ENCODE measurements around the gene PURA.

PURA gene

DNA sequence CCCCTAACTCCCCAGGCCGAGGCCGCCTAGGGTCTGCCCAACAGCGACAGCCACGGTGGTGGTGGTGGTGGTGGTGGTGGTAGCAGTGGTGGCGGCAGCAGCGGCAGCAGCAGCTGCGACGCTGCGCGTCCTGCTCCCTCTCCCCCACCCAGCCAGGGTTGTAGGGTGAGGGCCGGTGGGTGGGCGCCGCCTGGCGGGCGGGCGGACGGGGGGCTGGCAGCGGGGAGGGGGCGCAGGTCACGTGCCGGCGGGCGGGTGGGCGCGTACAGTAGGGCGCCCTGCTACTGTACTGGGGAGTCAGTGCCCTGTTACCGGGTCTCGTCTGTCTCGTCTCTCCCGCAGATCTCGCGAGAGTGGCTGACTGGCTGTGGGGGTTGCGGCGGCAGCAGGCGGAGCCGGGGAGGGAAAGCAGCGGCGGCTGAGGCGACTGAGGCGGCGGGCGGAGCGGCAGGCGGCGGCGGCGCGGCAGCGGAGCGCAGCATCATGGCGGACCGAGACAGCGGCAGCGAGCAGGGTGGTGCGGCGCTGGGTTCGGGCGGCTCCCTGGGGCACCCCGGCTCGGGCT, at the start of gene PURA:
Gene PURA (plus strand): TSS at position 411 of the 565 bp plus-strand sequence. CDS start 73 bp downstream, at position 484.
- no peak for FAIRE-seq

DNA sequence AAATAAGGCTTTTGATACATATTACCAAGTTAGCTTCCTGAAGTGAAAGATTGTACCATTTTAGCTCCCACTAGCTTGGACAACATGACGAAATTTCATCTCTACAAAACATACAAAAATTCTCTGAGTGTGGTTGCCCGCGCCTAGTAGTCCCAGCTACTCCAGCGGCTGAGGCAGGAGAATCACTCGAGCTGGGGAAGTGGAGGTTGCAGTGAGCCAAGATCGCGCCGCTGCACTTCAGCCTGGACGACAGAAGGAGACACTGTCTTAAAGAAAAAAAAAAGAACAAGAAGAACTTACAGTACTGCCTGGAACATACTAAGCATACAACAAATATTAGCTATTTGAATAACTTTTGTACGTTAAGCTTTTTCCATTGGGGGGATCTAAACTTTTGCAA, 41.1 kb upstream of the PURA start:
- FAIRE-seq = no peak

DNA sequence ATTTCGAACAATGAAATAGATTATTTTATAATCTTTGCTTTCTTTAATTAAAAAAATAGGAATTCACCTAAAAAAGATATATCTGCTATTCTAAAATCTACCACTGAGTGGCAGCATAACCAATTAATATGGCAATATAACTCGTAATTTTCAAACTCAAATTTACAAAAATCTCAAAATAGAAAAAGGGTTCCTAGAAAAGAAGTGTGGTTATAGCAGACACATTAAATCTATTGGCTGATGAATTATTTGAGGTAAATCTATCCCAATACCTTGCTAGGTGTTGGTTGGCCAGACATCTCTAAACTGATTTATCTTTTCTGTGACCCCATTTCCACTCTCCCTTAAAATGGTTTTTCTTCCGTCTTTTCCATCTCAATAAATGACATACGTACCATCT, 40.6 kb upstream of the PURA start:
- FAIRE-seq = peak; percentile 97

DNA sequence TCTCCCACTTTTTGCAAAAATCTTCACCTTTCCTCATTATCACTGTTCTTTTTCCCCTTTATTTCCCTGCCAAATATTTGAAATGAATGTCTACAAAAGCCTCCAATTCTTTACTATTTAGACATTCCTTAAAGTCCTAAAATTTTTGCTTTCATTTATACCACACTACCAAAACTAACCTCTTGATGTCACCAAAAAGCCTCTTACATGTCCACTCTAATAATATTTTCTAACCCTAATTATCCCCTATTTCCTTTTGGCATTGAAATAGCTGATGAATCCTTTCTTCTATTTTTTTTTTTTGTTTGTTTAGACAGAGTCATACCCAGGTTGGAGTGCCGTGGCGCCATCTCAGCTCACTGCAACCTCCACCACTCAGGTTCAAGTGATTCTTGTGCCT, 38.5 kb upstream of the PURA start:
- no peak for FAIRE-seq

DNA sequence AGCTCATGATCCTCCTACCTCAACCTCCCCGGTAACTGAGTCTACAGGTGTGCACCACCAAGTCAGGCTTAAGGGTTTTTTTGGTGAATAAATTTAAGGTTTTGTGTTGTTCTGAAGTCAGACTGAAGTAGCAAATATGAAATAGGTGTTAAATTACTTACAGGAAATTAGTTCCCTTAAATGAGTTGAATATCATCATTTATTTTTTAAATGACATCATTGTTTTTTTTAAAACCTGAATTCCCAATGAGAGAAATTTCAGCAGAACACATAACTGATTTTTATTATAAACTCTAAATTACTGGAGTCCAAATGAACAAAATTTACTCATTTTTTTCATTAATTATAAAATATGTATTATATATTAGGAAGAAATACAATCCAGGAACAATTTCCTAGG, 37.8 kb upstream of the PURA start:
- peak; percentile 66 for FAIRE-seq

DNA sequence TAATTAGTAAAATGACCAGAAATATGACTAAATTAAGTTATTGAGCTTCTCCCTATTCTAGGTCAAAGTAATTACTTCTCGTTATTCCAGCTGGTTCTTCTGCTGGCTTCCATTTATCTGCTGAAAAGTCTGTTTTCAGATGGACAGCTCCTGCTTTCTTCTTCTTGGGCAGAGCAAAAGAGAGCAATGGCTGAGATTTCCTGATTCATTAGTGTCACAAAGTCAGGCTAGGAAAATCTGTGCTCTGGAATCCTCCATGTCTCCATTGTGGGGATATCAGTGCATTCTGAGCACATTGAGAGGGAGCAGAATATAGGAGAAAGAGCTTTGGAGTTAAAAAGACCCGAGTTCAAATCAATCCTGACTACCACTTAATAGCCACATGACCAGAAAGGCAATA, 37.1 kb upstream of the PURA start:
- no peak for FAIRE-seq

DNA sequence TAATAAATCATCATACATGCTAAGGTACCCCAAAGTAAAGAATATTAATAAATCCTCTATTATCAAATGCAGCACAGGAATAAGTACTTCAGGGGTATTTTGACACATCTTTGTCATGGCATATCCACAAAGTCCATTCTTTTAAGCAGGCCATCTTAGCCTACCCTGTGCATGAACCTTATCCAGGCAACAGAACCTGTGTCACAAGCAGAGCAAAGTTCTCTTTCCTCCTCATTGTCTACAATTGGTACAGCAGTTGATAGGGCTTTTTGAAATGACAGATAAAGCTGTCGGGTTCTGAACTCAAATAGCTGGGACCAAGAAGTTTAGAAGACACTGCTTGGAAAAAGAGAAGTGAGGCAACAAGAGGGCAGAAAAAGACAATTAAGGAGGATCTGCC, 30.8 kb upstream of the PURA start:
- FAIRE-seq = no peak

DNA sequence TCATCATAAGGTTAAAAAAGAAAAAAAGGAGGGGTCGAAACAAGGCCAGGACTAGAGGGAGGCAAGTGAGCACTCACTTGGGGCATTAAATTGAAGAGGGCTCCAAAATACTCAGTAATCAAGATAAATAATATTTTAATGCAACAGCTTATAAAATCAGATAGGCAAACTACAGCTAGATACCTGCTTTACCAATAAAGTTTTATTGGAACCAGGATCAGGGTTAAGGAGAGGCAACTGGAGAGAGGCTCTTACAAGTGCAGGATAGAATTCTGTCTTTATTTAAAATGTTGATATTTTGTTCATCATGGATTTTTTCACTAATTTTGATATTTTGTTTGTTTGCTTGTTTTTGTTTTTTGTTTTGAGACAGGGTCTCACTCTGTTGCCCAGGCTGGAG, 30.3 kb upstream of the PURA start:
- no peak for FAIRE-seq

DNA sequence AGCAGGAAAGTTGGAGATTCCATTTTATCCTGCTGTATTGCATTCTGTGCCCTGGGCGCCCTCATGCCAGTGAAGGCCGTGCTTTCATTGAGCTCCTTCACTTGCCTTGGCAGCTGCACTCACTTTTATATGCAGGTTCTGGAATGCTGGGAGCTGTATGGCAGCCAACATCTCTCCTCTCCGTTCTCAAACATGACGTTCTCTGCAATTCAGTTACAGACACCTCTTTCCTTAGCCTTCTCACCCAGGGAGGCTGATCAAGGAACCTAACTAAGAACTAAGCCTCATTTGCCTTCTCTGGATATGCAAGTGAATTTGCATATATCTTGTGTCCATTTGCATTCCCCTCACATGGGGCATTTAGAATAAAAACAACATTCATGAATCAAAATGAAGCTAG, 29.4 kb upstream of the PURA start:
- no peak for FAIRE-seq

DNA sequence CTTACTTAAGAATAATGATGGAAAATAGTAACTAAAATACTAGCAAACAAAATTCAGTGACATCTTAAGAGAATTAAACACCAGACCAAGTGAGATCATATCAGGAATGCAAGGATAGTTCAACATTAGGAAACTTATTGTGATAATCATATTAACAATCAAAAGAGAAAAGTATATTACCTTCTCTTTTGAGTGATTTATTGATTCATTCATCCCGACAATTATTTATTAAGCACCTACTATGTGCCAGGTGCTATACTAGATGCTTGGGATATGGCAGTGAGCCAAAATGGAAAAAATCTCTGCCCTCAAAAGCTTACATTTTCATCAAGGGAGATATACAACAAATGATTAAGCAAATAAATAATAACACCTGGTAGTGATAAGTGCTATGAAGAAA, 23.7 kb upstream of the PURA start:
- no peak for FAIRE-seq

DNA sequence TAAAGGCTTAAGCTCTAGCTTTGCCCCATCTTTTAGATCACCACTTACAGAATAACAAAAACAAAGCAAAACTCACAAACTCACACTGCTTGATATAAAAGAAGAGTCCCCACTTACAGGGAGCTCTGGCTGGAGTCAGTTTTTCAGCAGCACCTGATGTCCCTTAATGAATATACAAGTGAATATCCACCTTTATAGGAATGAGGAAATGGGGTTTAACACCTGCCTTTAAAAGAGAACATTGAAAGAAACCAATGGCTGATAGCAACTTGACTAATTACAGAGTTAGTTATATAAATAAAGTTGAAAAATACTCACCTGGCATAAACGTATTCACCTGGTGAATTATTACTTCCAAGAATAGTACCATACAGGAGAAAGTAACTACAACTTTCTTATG, 20.7 kb upstream of the PURA start:
- no peak for FAIRE-seq

DNA sequence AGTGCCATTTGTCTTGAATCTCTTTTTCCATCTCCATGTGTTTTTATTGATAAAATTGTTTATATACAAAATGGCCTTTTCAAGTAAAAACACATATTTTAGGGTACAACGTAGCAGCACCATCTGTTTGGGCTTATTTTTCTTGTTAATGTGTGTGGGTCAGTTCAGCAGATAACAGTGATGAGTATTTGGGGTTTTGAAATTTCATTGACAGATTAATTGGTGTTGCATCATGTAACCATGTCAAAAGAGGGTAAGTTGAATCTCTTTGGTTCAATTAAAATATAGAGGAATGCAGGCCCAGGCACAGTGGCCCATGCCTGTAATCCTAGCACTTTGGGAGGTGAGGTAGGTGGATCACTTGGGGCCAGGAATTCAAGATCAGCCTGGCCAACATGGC, 20.0 kb upstream of the PURA start:
- no peak for FAIRE-seq

DNA sequence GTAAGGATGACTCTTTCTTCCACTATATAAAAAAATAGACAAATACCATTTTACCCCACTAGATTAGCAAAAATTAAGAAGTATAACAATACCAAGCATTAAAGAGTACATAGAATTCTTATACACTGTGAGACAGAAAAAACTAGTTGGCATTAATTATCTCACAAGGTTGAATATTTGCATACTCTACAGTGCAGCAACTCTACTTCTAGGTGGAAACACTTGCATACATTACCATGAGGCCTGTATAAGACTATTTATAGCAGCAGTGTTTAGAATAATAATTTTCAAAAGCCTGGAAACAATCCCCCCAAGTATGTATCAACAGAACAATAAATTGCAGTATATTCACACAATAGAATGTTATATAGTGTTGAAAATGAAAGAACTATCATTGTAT, 19.0 kb upstream of the PURA start:
- FAIRE-seq = no peak

DNA sequence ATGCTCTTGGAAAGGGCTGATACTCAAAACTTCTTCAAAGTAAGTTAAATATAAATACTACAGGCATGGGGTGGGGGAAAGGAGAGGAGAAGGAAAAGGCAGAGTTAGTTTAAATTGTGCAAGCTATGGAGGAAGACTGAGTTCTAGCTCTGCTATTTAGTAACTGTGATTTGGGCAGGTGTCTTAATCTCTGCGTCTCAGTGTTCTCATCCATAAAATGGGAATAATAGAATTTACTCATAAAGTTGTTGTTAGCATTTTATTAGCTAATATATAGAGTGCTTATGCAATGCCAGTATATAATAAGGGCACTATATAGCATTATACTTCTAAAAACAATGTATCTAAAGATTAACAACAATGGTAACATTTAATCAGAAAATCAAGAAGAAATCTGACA, 12.7 kb upstream of the PURA start:
- no peak for FAIRE-seq

DNA sequence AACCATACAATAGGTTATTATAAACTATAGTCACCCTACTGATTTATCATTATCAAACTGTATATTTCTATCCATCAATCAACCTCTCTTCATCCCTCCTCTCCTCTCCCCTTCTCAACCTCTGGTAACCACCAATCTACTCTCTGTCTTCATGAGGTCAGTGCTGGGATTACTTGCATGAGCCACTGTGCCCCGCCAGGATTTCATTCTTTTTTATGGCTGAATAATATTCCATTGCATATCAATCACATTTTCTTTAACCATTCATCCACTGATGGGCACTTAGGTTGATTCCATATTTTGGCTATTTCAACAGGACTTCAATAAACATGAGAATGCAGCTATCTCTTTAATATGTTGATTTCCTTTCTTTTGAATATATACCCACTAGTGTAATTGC, 10.8 kb upstream of the PURA start:
- no peak for FAIRE-seq

DNA sequence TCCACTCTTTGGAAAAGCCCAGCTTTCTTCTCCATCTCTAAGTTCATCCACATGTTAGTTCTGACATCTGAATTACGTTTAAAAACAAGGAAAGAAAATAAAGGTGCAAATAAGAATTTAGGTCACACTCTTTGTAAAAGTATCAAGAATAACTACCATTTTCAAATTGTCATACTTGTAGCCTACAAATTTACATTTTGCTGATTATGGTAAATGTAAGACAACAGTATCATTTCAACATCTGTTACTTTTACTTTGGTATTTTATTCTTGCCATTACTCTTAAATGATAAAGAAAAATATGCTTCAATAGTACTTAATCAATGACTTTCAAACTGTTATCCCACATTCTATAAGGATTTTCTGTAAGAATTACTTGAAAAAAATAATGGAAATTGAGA, 9.8 kb upstream of the PURA start:
- no peak for FAIRE-seq

DNA sequence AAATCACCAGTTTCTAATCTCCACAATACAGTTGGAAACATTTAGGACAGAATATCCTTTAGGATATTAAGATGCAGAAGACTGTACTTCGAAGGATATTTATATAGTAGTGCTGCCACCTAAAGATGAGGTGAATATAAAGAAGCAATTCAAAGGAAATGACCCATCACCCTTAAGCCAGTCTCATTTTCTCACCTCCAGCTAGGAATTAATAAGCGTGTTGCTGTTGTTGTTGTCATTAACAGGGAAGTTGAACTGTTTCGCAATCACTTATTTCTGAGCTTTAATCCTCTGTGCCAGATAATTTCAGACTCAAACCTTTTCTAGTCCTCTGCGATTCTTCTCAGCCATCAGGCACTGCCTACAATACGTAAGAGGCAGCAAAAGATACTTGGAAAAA, 7.8 kb upstream of the PURA start:
- FAIRE-seq = no peak

DNA sequence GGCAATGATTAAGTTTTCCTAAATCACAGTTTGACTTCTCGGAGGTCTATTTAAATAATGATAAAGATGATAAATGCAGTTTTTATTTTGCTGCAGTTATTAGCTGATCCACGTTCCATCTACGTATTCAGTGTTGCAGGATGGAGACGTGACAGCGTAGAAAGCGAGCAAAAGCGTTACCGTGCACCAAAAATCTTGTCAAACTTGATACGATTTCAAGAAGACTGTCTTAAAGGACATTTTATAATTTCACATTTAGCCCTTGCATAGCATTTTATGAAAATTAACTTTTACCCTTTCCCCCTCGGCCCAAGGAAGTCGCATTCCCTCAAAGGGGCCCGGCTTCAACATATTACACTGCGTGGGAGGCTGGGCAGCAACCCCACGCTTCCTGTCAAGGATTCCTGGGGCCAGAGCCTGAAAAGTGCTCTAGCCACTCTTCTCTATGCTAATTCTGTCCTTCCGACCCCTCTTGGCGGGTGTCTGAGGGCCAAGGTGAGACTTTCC, 7.1 kb upstream of the PURA start:
- no peak for FAIRE-seq

DNA sequence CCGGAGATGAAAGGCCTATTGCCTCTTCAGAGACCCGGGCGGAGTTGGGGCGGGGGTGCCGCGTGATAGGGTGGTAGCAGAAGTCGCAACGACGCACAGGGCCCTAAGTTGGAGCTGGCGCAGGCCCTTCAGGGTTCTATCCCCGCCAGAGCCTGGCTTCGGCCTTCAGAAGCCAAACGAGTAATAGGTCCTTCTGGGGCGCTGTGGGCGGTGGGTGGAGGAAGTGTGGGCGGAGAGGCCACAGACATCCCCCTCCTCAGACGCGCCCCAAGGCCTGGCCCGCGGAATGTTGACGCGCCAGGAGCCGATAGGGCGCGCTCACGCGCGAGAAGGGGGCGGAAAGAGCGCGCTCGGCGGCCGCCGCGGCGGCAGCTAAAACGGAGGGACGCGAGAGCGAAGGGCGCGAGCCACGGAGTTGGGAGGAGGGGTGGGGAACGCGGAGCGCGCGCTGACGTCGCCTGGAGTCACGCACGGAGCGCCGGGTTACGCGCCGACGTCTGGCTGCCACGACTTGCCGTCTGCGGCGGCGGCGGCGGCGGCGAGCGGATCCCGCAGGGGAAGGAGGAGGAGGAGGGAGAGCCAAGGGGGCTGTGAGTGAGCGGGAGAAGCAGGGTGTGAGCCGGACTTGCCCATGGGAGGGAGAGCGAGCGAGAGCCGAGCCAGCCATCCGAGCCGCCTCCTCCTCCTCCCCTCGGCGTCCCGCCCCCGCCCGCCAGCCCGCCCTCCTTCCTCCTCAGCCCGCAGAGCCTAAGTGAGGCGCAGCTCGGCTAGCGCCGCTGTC, 6.4 kb upstream of the PURA start:
- FAIRE-seq = no peak

DNA sequence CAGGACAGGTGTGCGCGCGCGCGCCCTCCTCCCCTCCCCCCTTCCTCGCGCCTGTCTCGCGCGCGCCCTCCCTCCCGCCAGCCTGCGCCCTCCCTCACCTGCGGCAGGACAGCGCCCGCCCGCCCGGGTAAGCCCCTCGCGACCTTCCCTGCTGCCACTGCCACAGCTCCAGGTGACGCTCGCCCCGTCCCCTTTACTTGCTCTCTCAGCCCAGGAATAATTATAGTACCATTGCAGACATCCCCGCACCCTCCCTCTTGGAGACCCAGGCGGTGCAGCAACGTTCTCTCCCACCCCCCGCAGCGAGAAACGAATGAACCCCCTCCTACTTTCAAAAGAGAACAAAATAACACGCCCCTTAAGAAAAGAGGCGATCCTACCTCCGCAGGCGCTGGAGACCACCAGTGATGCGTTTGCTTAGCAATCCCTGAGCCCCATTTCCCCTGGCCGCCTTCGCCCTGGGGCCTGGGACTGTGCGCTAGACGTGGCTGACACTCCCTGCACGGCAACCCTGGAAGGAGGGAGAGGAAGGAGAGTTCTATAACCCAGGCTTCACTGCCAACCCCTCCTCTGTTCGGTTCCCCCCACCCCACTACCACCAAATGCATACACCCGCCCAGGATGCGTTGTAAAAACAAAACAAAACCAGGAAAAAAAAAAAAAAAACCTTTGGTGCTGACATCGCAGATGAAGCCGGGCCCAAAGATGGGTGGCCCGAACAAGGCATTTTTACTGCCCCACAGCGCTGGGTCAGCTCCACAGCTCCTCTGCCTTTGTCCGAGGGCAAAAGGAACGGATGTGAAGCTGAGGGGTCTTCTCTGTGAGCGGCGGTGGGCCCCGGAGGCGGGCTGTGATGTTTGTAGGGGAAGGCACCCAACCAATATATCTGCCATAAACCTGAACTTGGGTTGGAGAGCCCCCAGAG, 5.6 kb upstream of the PURA start:
- no peak for FAIRE-seq

DNA sequence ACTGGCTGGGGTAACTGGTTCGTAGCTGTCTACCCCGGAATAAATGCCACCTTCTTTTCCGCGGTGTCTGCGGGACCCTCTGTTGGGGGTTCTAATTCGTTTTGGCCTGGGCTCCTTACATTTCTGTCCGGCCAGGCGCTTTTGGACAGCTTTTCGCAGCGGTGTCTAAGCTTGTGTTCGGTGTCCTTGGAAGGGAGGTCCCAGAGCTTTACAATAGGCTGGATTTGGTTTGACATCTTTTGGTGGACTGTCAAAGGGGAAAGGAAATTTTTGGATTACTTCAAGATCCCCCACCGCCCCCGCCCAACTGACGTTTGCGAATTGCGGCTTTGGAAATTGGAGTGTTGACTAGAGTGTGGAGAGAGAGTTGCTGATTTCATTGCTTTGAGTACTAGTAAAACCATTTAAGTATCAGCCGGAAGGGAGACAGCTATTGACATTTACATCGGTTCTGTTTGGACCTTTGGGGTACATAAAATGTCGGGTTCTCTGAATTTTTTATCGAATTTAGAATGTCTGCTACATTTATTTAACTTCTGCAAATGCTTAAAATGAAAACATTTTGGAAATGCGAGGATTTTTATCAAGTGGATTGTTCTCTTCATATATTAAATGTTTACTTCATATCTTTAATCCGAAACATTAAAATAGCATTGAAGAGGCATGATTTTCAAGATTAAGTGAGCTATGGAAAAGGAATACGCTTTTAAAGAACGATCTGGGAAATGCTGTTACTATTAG, 4.7 kb upstream of the PURA start:
- no peak for FAIRE-seq

DNA sequence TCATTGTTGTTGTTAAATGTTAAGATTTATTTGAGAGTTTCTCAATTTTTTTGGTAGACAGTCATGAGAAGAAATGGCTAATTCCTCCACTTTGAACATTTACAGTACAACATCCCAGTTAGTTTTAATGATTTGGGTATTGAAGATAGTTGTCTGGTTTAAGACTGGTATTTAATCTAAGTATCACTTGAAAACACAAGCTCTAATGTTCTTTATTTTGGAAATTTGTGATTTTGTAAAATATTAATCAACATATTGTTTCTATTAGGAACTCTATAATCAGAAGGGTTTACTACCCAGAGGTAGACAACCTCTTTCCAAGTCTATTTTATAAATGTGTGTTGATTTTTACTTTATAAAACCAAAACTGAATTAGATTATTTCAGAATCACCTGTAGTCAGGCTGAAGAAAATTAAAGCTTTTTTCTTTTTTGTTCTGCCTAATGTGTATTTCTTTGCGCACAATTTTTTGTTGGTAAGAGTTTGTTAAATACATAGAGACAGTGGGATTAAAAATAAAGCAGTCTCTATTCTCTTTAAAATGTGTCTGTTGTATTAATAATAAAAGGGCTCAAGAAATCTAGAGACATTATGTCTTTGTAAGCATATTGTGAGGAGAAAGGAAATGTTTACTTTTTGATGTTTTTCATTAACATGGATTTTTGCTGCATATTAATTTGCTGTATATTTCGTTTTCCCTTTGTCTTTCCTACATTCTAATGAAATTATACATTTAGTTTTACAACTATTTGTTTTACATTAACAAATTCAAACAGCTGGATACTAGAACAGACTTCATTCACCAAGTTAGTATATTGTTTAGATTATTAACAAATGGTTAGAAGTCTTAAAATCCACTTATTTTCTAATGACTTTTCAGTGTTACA, 3.9 kb upstream of the PURA start:
- no peak for FAIRE-seq
